ENCODE data around the gene USP48. TPM values are rescaled to one million over a fixed set of nuclear protein-coding genes. Genes with fewer than 3 reads are reported as not detected.

USP48 gene
- total RNA-seq, 1 experiment from 2014 or later: 84.8 TPM

DNA sequence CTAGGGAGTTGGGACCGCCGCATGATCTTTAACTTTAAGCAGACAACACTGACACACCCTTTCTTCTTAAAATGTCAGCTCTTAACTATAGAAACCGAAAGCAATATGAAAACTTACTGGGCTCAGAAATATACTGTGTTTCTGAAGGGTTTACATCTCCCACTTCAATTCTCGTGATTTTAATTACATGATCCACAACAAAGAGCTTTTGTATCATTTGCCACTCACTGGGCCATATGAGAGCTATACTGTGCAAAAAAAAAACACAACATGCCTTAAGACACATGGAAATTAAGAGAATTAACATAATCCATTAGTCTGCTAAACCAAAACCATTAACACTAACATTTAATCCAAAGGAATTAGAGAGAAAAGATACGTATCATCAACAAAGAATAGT is 78.8 kb downstream of the USP48 start:
- H3K79me2 ChIP-seq (ENCODE audit: insufficient read depth, low read length): no peaks in the 10 kb centered on the region
- no peak overlapping the region for H3T11ph ChIP-seq (ENCODE audit: low read length)
- no peaks in the 10 kb centered on the region for H3K23me2 ChIP-seq (ENCODE audit: insufficient read length, low read depth, low read length, poor library complexity, severe bottlenecking)
- no peak overlapping the region for H3K14ac ChIP-seq (ENCODE audit: insufficient read depth, low read length)
- H3K36me3 Mint-ChIP-seq (ENCODE audit: insufficient read depth in 1 of 3, low read depth in 3 of 3): peaks cover 27 to 55% (median 51%) of the 10 kb centered on the region in 3 experiments; a peak in 6 of 7 replicates
- H3K27ac Mint-ChIP-seq: peak overlapping the region in 1 of 3 experiments; percentile 50; a peak in 1 of 7 replicates
- H3K56ac ChIP-seq (ENCODE audit: insufficient read length, low read depth, low read length): no peak overlapping the region
- H3K4me2 ChIP-seq (ENCODE audit: insufficient read depth, insufficient read length, low read length): no peak overlapping the region
- H2BK20ac ChIP-seq (ENCODE audit: low read depth, low read length, poor library complexity, severe bottlenecking): no peak overlapping the region
- no peak overlapping the region for H2BK15ac ChIP-seq (ENCODE audit: low read depth, low read length)
- H3K27me3 Mint-ChIP-seq (ENCODE audit: low read depth): no peaks in the 10 kb centered on the region
- no peak overlapping the region for H4K91ac ChIP-seq (ENCODE audit: insufficient read length, low read depth, low read length)
- no peak overlapping the region for H3K4me3 Mint-ChIP-seq
- no peak overlapping the region for H2BK120ac ChIP-seq (ENCODE audit: low read depth, low read length, poor library complexity, severe bottlenecking)
- H4K20me1 ChIP-seq (ENCODE audit: control insufficient read depth, insufficient read depth, insufficient read length): no peaks in the 10 kb centered on the region
- peaks cover 18 to 25% of the 10 kb centered on the region in 2 experiments for H3K4me1 Mint-ChIP-seq
- no peaks in the 10 kb centered on the region for H3K27me3 ChIP-seq (ENCODE audit: insufficient read depth, low read length)
- no peak for DNase-seq
- H3K9me3 ChIP-seq (ENCODE audit: control insufficient read depth, low read depth, low read length): no peaks in the 10 kb centered on the region
- H3K4me1 ChIP-seq (ENCODE audit: insufficient read depth, low read length): peaks cover 2% of the 10 kb centered on the region
- H3K79me1 ChIP-seq (ENCODE audit: insufficient read depth, low read depth, low read length, poor library complexity, severe bottlenecking): no peaks in the 10 kb centered on the region
- no peak overlapping the region for H2BK5ac ChIP-seq (ENCODE audit: insufficient read length, low read length)
- no peak overlapping the region for H3K27ac ChIP-seq (ENCODE audit: insufficient read length, low read depth, low read length)
- H3K23ac ChIP-seq (ENCODE audit: insufficient read length, low read depth, low read length): no peak overlapping the region
- H3K9me3 Mint-ChIP-seq: no peaks in the 10 kb centered on the region
- no peak overlapping the region for H3K9ac ChIP-seq (ENCODE audit: extremely low read depth, insufficient read length, low read length)
- no peak overlapping the region for H4K8ac ChIP-seq (replicated peaks; ENCODE audit: insufficient read length, low read depth, low read length)
- no peak overlapping the region for H2AK5ac ChIP-seq (ENCODE audit: insufficient read length, low read length)
- no peak overlapping the region for H3K4ac ChIP-seq (ENCODE audit: low read depth, low read length)
- TF ChIP-seq, protein P1, sequence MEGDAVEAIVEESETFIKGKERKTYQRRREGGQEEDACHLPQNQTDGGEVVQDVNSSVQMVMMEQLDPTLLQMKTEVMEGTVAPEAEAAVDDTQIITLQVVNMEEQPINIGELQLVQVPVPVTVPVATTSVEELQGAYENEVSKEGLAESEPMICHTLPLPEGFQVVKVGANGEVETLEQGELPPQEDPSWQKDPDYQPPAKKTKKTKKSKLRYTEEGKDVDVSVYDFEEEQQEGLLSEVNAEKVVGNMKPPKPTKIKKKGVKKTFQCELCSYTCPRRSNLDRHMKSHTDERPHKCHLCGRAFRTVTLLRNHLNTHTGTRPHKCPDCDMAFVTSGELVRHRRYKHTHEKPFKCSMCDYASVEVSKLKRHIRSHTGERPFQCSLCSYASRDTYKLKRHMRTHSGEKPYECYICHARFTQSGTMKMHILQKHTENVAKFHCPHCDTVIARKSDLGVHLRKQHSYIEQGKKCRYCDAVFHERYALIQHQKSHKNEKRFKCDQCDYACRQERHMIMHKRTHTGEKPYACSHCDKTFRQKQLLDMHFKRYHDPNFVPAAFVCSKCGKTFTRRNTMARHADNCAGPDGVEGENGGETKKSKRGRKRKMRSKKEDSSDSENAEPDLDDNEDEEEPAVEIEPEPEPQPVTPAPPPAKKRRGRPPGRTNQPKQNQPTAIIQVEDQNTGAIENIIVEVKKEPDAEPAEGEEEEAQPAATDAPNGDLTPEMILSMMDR (conservative IDR thresholded peaks at IDR 0.05): no peak
- H3K18ac ChIP-seq (ENCODE audit: insufficient read length, low read depth, low read length): no peak overlapping the region
- no peak overlapping the region for H2AFZ ChIP-seq (ENCODE audit: low read length)
- no peak overlapping the region for H2BK12ac ChIP-seq (ENCODE audit: insufficient read length, low read depth, low read length)
- no peak overlapping the region for H4K5ac ChIP-seq (ENCODE audit: insufficient read length, low read depth, low read length)
- WGBS (ENCODE audit: extremely low coverage, insufficient read length, low lambda C conversion rate): no CpG with 5 or more reads among the region's 5 CpGs
